Progenitor cell of endocrine pancreas (in vitro differentiated cells): ENCODE data around the gene TMED4. TPM values are rescaled to one million over a fixed set of nuclear protein-coding genes. Genes with fewer than 3 reads are reported as not detected.

Experiments
- DNase-seq: peaks from one replicate; pipeline ENCODE4 v3.0.0; 2021; ENCODE audit warnings: low spot score; ENCODE audit not compliant: unreplicated experiment
- H3K27ac Mint-ChIP-seq: 2 replicates; pipeline ENCODE4 v1.8.0; 2021; ENCODE audit warnings: mild to moderate bottlenecking, moderate library complexity, mixed read lengths
- H3K27me3 Mint-ChIP-seq: 2 replicates; pipeline ENCODE4 v1.8.0; 2021; ENCODE audit warnings: mixed read lengths
- H3K36me3 Mint-ChIP-seq: 2 replicates; pipeline ENCODE4 v1.8.0; 2022; ENCODE audit warnings: mixed read lengths; ENCODE audit not compliant: insufficient read depth
- H3K4me1 Mint-ChIP-seq: 2 replicates; pipeline ENCODE4 v1.8.0; 2021; ENCODE audit warnings: low read depth, mixed read lengths
- H3K4me3 Mint-ChIP-seq: 2 replicates; pipeline ENCODE4 v1.8.0; 2021; ENCODE audit warnings: low read depth, mild to moderate bottlenecking, moderate library complexity, mixed read lengths
- H3K9me3 Mint-ChIP-seq: 2 replicates; pipeline ENCODE4 v1.8.0; 2021; ENCODE audit warnings: low read depth, mixed read lengths
- CTCF ChIP-seq: fragments of 200-600 bp; sonication (generic); IDR thresholded peaks from one replicate; pipeline ENCODE4 v1.5.0; 2021; ENCODE audit warnings: antibody characterized with exemption, mild to moderate bottlenecking; ENCODE audit not compliant: unreplicated experiment
- total RNA-seq: library from RNA; stranded (reverse); gene quantifications from 2 replicates; pipeline ENCODE4 v1.2.1, GENCODE V29; 2021

The TMED4 gene
- total RNA-seq, 1 donor from 2014 or later = 119 TPM

GRCh38 chr7:44540592-44541027, 41.4 kb downstream of the TMED4 start:
- peaks cover 45% of the 10 kb centered on the region for H3K4me1 Mint-ChIP-seq
- H3K36me3 Mint-ChIP-seq = peaks cover 8% of the 10 kb centered on the region
- H3K27ac Mint-ChIP-seq = peak overlapping the region; percentile 85
- no peak for DNase-seq
- peak overlapping the region; percentile 65 for H3K4me3 Mint-ChIP-seq
- TF ChIP-seq CTCF = no peak
- no peaks in the 10 kb centered on the region for H3K9me3 Mint-ChIP-seq
- H3K27me3 Mint-ChIP-seq = no peaks in the 10 kb centered on the region

GRCh38 chr7:44539669-44540506, 42.1 kb downstream of the TMED4 start:
- Mint-ChIP-seq H3K27me3 (no peaks in the 10 kb centered on the region), H3K4me3 (peak overlapping the region; percentile 65), H3K27ac (peak overlapping the region; percentile 85), H3K4me1 (peaks cover 45% of the 10 kb centered on the region), H3K9me3 (no peaks in the 10 kb centered on the region), H3K36me3 (peaks cover 10% of the 10 kb centered on the region)
- TF ChIP-seq CTCF = no peak
- no peak for DNase-seq

- no peak for TF ChIP-seq CTCF
- Mint-ChIP-seq H3K27me3 (no peaks in the 10 kb centered on the region), H3K9me3 (no peaks in the 10 kb centered on the region), H3K36me3 (peaks cover 10% of the 10 kb centered on the region), H3K27ac (peak overlapping the region; percentile 37), H3K4me3 (peak overlapping the region; percentile 19), H3K4me1 (peaks cover 45% of the 10 kb centered on the region)
- no peak for DNase-seq
Measured at GRCh38 chr7:44538798-44539668, 43.0 kb downstream of the TMED4 start.

GRCh38 chr7:44538093-44538797, 43.8 kb downstream of the TMED4 start:
- DNase-seq = no peak
- H3K27me3 Mint-ChIP-seq = no peaks in the 10 kb centered on the region
- H3K36me3 Mint-ChIP-seq = peaks cover 10% of the 10 kb centered on the region
- no peak overlapping the region for H3K27ac Mint-ChIP-seq
- peak overlapping the region; percentile 58 for H3K4me3 Mint-ChIP-seq
- peaks cover 44% of the 10 kb centered on the region for H3K4me1 Mint-ChIP-seq
- no peaks in the 10 kb centered on the region for H3K9me3 Mint-ChIP-seq
- TF ChIP-seq CTCF = no peak

GRCh38 chr7:44537442-44537841, 44.6 kb downstream of the TMED4 start:
- H3K4me1 Mint-ChIP-seq = peaks cover 41% of the 10 kb centered on the region
- H3K9me3 Mint-ChIP-seq = no peaks in the 10 kb centered on the region
- no peak overlapping the region for H3K27ac Mint-ChIP-seq
- no peak for DNase-seq
- peaks cover 13% of the 10 kb centered on the region for H3K36me3 Mint-ChIP-seq
- H3K4me3 Mint-ChIP-seq = peak overlapping the region; percentile 35
- no peak for TF ChIP-seq CTCF
- H3K27me3 Mint-ChIP-seq = no peaks in the 10 kb centered on the region
